Measurements from ENCODE around the gene ZNF24.

Gene ZNF24

GRCh38 chr18:35324926-35325655 lies 19.1 kb downstream of the ZNF24 start:
- Histone ChIP-seq H3K9me3 (no peaks in the 10 kb centered on the region), H3K4me3 (ENCODE audit: low read depth, low read length) (no peak overlapping the region), H3K27me3 (no peaks in the 10 kb centered on the region), H3K4me1 (no peaks in the 10 kb centered on the region), H3K36me3 (no peaks in the 10 kb centered on the region)
- no peak for TF ChIP-seq CTCF (IDR thresholded peaks at IDR 0.05; ENCODE audit: low read depth, low read length)
- no peak for DNase-seq

DNA sequence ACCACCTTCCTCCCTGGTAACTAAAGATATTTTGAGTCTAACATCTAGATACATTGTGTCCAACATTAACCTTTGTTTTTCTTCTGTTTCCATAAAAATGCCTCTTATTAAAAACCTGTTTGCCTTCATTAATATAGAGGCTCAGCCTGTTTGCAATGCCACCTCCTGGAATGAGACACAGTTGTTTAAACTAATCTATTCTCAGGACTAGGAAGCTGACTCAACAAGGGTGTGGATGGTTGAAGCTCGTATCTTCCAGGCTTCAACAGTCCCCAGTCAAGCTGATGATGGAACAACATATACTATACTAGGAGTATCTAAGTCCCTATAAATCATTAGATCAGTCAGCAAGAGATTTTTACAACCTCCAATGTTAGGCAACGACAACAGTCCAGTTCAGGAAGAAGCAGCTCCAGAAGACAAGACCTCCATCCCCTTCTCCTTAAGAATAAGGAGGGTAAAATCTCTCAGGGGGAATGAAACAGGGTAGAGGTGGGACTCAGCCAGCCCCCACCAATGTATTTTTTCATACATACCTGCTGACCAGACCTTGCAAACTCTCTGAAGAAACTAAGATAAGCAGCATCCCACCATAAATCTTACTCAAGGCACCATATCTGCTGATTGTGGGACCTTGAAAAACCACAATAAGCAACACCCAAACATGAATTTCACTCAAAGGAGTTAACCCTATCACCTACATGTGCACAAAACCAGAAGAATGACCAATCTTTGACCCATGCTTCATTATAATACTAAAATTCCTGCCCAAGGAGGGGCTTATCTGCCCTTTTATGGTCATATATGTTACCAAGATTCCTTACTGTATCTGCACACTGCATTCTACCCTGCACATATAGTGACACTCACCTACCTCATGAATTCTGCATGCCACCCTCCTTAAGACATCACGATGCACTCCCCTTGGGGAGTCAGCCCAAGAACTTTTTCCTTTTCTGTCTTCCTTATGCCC lies 21.4 kb downstream of the ZNF24 start:
- TF ChIP-seq CTCF (IDR thresholded peaks at IDR 0.05; ENCODE audit: low read depth, low read length): no peak
- H3K36me3 ChIP-seq: no peaks in the 10 kb centered on the region
- no peak for DNase-seq
- no peaks in the 10 kb centered on the region for H3K9me3 ChIP-seq
- no peaks in the 10 kb centered on the region for H3K4me1 ChIP-seq
- H3K4me3 ChIP-seq (ENCODE audit: low read depth, low read length): no peak overlapping the region
- H3K27me3 ChIP-seq: no peaks in the 10 kb centered on the region

- Histone ChIP-seq H3K36me3 (peaks cover 7% of the 10 kb centered on the region), H3K27me3 (no peaks in the 10 kb centered on the region), H3K4me1 (no peaks in the 10 kb centered on the region), H3K4me3 (ENCODE audit: low read depth, low read length) (no peak overlapping the region), H3K9me3 (no peaks in the 10 kb centered on the region)
- DNase-seq: no peak
- no peak for TF ChIP-seq CTCF (IDR thresholded peaks at IDR 0.05; ENCODE audit: low read depth, low read length)
These were observed 32.7 kb downstream of the ZNF24 start for GRCh38 chr18:35311496-35311895.

- Histone ChIP-seq H3K36me3 (peaks cover 9% of the 10 kb centered on the region), H3K27me3 (no peaks in the 10 kb centered on the region), H3K4me3 (ENCODE audit: low read depth, low read length) (no peak overlapping the region), H3K4me1 (no peaks in the 10 kb centered on the region), H3K9me3 (no peaks in the 10 kb centered on the region)
- TF ChIP-seq CTCF (IDR thresholded peaks at IDR 0.05; ENCODE audit: low read depth, low read length): no peak
- DNase-seq: no peak
These were observed 37.5 kb downstream of the ZNF24 start for GRCh38 chr18:35306588-35307250.

- Histone ChIP-seq H3K27me3 (no peaks in the 10 kb centered on the region), H3K36me3 (peaks cover 9% of the 10 kb centered on the region), H3K4me3 (ENCODE audit: low read depth, low read length) (no peak overlapping the region), H3K4me1 (no peaks in the 10 kb centered on the region), H3K9me3 (no peaks in the 10 kb centered on the region)
- DNase-seq: no peak
- TF ChIP-seq CTCF (IDR thresholded peaks at IDR 0.05; ENCODE audit: low read depth, low read length): no peak
These were observed 40.6 kb downstream of the ZNF24 start for GRCh38 chr18:35303610-35304009.
